ENCODE measurements around the gene LRRC75A. TPM values are rescaled to one million over a fixed set of nuclear protein-coding genes. Genes with fewer than 3 reads are reported as not detected.

LRRC75A gene
- total RNA-seq (2013) = 6.7 TPM
- polyA plus RNA-seq (1 to 10 TPM; 1.0 to 2.4 (median 1.4) TPM), polyA minus RNA-seq (3.6 and 6.5 TPM in 2 replicates), total RNA-seq (0.06 to 5.8 (median 2.1) reads per million in 11 experiments)

GRCh38 chr17:16491703-16492612 is at the start of gene LRRC75A:
Gene LRRC75A, minus strand, starts transcription at chr17:16492193. Its CDS starts 203 bp downstream, at chr17:16491990.
- peak within 1 kb of the TSS; percentile 76 to 85 for H3K4me3 Mint-ChIP-seq
- under 1% methylated on average over 107 of the region's 134 CpGs for WGBS (ENCODE audit: insufficient coverage)
- peaks cover 14% of the 10 kb centered on the region for H3K4me1 Mint-ChIP-seq
- Histone ChIP-seq H3K4me2 (replicated peaks; ENCODE audit: extremely low read depth, low read length, poor library complexity, severe bottlenecking) (peak within 1 kb of the TSS; percentile 85), H3K4me1 (ENCODE audit: control insufficient read depth in 1 of 2, insufficient read depth in 2 of 2, low read length in 2 of 2) (peaks cover 12 to 18% of the 10 kb centered on the region in 2 donors), H4K20me1 (ENCODE audit: insufficient read depth, low read length) (no peaks in the 10 kb centered on the region), H3K27ac (ENCODE audit: low read depth in 1 of 2, low read length in 2 of 2) (no peak within 1 kb of the TSS), H3K36me3 (replicated peaks in 1 of 2; ENCODE audit: control insufficient read depth in 1 of 2, insufficient read depth in 2 of 2, low read length in 2 of 2) (no peaks in the 10 kb centered on the region), H3K27me3 (ENCODE audit: control insufficient read depth in 2 of 2, insufficient read depth in 2 of 2, low read length in 2 of 2) (peaks cover 6 to 53% of the 10 kb centered on the region in 2 donors), H3K4me3 (replicated peaks in 1 of 3; ENCODE audit: low read depth in 2 of 3, low read length in 3 of 3) (peak within 1 kb of the TSS; percentile 29 to 72 (median 34)), H2AFZ (ENCODE audit: insufficient read depth, low read depth, low read length, poor library complexity, severe bottlenecking) (peak within 1 kb of the TSS; percentile 65), H3K9me3 (replicated peaks in 1 of 2; ENCODE audit: control insufficient read depth in 1 of 2, insufficient read depth in 1 of 2, low read length in 2 of 2) (no peaks in the 10 kb centered on the region), H3K79me2 (ENCODE audit: insufficient read depth, low read length) (no peaks in the 10 kb centered on the region), H3K9ac (ENCODE audit: insufficient read depth, low read length, poor library complexity, severe bottlenecking) (peak within 1 kb of the TSS; percentile 32)
- peaks cover 48 to 59% (median 58%) of the 10 kb centered on the region in 3 donors for H3K27me3 Mint-ChIP-seq (ENCODE audit: low read depth in 3 of 3)
- peaks cover 0 to 8% (median 0%) of the 10 kb centered on the region in 7 donors for H3K9me3 Mint-ChIP-seq
- H3K36me3 Mint-ChIP-seq = peaks cover 0 to 5% of the 10 kb centered on the region in 2 donors
- TF ChIP-seq CTCF (IDR thresholded peaks at IDR 0.05) = no peak
- intact Hi-C loops (cut with micrococcal nuclease) = no loop called here
- peak in 2 of 3 donors; percentile 23 to 33 for DNase-seq
- H3K27ac Mint-ChIP-seq = no peak within 1 kb of the TSS

- Histone ChIP-seq H3K79me2 (ENCODE audit: insufficient read depth, low read length) (no peaks in the 10 kb centered on the region), H3K4me3 (replicated peaks in 1 of 3; ENCODE audit: low read depth in 2 of 3, low read length in 3 of 3) (no peak overlapping the region), H3K9ac (ENCODE audit: insufficient read depth, low read length, poor library complexity, severe bottlenecking) (no peak overlapping the region), H3K4me1 (ENCODE audit: control insufficient read depth in 1 of 2, insufficient read depth in 2 of 2, low read length in 2 of 2) (peaks cover 6 to 17% of the 10 kb centered on the region in 2 donors), H3K9me3 (replicated peaks in 1 of 2; ENCODE audit: control insufficient read depth in 1 of 2, insufficient read depth in 1 of 2, low read length in 2 of 2) (peaks cover 7 to 8% of the 10 kb centered on the region in 2 donors), H3K4me2 (replicated peaks; ENCODE audit: extremely low read depth, low read length, poor library complexity, severe bottlenecking) (peak overlapping the region; percentile 86), H3K36me3 (replicated peaks in 1 of 2; ENCODE audit: control insufficient read depth in 1 of 2, insufficient read depth in 2 of 2, low read length in 2 of 2) (no peaks in the 10 kb centered on the region), H4K20me1 (ENCODE audit: insufficient read depth, low read length) (no peaks in the 10 kb centered on the region), H3K27ac (ENCODE audit: low read depth in 1 of 2, low read length in 2 of 2) (no peak overlapping the region), H3K27me3 (ENCODE audit: control insufficient read depth in 2 of 2, insufficient read depth in 2 of 2, low read length in 2 of 2) (no peaks in the 10 kb centered on the region), H2AFZ (ENCODE audit: insufficient read depth, low read depth, low read length, poor library complexity, severe bottlenecking) (peak overlapping the region; percentile 39)
- Mint-ChIP-seq H3K9me3 (peaks cover 3 to 25% (median 13%) of the 10 kb centered on the region in 7 donors), H3K27me3 (ENCODE audit: low read depth in 3 of 3) (peaks cover 0 to 5% (median 4%) of the 10 kb centered on the region in 3 donors), H3K4me3 (no peak overlapping the region), H3K36me3 (no peaks in the 10 kb centered on the region), H3K4me1 (peaks cover 18% of the 10 kb centered on the region), H3K27ac (no peak overlapping the region)
- WGBS (ENCODE audit: insufficient coverage) = no CpG with 5 or more reads among the region's 2 CpGs
- intact Hi-C loops (cut with micrococcal nuclease) = loop anchor here in 1 of 2 donors (2.0 to 5.0 kb wide), 3 partner anchors 52 to 455 kb away; no protein-coding TSS in a partner anchor
- TF ChIP-seq CTCF (IDR thresholded peaks at IDR 0.05) = peak; percentile 47
- DNase-seq = no peak
Measured at GRCh38 chr17:16537130-16537458, 45.1 kb upstream of the LRRC75A start.
